ENCODE measurements around the gene TSR2.
"Not testable (repeated sequence)": the region's sequence is repeated elsewhere in the genome, so short reads cannot be mapped to it uniquely, and the experiment has no call there.

The TSR2 gene

DNA sequence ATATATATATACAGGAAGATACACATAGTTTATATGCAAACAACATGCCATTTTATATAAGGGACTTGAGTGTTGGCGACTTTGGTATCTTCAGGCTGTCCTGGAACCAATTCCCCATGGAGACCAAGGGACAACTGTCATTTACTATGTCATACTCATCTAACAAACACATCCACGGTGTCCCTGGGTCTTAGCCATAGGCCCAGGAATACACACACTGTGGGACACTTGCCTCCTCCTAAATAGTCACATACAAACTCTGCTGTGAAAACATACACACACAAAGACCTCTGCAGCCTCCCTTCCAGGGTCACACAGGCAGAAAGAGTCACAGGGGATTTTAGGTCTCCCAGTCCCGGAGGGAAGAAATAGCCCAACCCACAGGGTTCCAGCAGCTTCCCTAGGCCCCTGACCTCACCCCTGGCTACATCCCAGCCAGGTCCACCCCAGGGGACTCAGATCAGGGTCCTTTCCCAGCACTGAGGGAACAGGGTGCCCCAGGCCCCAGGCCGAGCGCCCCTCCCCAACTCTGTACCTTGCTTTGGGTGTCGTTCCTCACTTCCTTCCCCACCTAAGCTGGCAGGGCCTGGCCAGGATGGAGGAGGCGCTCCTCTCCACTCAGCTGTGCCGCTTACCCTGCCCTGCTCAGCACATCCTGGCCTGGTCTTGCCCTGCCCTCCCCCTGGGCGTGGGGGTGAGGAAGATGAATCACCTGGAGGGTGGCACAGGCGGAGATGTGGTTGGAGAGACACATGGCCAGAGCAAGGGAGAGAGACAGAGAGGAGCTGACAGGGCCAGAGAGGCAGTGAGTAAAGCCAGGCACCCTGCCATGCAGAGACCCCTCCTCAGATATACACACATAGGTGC, 34.0 kb downstream of the TSR2 start:
- no peak for DNase-seq (ENCODE audit: low read depth)

DNA sequence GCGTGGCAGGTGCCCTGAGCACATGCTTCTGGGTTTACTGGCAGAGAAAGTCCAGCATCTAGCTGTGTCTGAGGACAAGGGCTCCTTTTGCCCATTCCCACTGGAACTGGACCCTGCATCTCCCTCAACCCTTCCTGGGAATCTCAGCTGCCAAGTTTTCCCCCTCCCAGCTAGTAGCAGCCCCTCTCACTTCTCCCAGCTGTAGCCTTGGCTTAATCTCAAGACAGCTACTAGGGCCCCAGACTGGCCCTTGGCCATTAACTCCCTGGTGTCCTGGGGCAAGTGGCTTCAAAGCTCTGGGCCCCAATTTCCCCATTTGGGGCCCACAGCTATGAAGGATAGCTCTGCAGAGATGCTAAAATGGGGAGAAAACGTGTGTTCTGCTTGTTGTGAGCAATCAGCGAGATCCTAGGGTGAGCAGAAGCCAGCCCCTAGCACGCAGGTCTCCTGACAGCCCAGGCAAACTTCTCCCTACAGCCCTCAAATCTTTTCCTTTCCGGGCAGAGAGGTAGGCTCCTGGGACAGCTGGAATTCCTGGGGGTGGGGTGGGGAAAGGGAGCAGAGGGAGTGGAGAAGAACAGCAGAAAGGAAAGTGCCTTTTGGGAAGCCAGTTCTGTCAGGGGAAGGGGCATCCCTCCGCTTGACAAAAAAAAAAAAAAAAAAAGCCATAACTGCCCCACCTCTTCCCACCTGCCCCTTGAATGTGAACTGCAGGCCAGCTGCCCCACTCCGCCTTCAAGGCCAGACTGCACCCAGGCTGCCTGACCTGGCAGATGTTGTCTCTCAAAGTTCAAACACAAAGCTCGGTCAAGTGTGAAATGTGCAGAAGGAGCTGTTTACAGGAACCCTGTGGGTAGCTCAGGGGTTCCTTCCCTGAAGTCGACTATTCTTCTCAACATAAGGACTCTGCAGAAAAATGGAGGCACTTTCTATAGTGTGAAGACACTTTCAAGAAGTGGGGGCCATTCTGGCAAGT, 39.2 kb downstream of the TSR2 start:
- DNase-seq (ENCODE audit: low read depth) = no peak

DNA sequence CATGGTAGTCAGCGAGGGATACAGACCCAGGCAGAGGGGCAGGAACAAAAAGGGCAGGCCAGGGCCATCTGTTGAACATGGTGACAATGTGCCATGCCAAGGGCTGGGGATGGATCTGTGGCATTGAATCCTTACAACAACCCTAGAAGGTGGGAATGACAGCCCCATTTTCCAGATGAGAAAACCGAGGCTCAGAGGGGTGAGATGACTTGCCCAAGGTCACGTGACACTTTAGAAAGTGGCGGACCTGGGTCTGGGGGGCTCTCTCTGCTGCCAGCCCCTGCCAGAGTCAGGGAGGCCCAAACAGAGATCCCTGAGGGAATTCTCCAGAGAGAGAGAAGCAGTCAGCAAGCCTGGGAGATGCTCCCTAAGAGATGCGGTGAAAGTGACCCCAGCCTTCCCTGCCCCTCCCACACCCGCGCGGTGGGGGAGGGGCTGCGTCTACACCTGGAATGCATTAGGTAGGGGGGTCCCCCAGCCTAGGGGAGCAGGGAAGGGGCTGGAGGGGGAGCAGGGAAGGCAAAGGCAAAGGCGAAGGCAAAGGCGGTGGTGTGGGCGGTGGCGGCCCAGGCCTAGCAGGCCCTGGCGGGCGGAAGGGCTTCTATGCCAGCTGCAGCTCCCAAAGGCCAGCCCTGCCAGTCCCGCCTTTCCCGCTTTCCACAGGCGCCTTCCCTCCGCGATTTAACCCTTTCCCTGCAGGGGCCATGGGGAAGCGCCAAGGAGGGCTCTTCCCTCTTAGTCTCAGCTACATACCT, 42.8 kb downstream of the TSR2 start:
- no peak for DNase-seq (ENCODE audit: low read depth)

GRCh38 chrX:54483946-54484345, 43.7 kb downstream of the TSR2 start:
- no peak for DNase-seq (ENCODE audit: low read depth)

DNA sequence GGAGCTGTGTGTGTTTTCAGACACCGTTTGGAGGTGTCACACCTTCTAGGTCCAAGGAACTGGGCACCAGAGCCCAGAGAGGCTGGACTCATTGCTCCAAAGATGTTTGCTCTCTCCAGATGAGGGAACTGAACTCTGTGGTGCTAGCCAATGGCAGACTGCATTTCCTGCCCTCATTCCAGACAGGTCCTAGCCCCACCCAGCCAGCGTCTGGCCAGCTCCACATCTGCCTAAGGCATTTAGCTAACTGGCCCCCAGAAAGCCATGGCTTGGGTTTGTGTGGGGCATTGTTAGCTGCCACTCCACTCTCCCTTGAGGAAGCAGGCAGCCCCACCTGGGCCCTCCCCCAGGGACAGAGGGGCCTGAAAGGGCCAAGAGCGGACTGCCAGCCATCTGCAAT, 44.5 kb downstream of the TSR2 start:
- DNase-seq (ENCODE audit: low read depth) = no peak

DNA sequence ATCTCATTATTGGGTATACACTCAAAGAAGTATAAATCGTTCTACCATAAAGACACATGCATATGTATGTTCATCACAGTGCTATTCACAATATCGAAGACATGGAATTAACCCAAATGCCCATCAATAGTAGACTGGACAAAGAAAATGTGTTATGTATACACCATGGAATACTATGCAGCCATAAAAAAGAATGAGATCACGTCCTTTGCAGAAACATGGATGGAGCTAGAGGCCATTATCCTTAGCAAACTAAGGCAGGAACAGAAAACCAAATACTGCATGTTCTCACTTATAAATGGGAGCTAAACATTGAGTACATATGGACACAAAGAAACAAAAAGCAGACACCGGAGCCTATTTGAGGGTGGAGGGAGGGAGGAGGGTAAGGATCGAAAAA, 49.6 kb downstream of the TSR2 start:
- not testable (repeated sequence) for DNase-seq (ENCODE audit: low read depth)

DNA sequence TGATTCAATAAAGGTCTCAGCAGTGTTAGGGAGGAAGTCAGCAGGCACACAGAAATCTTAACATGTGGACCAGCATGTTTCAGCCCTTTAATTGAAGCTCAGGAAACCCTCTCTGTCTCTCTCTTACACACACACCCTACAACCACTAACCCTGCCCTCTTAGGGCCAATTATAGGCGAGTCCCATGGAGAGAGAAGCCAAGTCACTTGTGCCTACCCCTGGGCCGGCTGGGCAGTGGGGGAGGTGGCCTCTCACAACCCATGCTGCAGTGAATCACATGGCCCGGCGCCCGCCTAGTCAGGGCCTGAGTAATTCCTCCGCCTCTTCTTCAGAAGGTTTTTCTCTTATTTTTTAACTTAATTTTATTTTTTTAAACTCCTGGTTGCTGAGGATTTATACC, 52.1 kb downstream of the TSR2 start:
- DNase-seq (ENCODE audit: low read depth) = no peak

DNA sequence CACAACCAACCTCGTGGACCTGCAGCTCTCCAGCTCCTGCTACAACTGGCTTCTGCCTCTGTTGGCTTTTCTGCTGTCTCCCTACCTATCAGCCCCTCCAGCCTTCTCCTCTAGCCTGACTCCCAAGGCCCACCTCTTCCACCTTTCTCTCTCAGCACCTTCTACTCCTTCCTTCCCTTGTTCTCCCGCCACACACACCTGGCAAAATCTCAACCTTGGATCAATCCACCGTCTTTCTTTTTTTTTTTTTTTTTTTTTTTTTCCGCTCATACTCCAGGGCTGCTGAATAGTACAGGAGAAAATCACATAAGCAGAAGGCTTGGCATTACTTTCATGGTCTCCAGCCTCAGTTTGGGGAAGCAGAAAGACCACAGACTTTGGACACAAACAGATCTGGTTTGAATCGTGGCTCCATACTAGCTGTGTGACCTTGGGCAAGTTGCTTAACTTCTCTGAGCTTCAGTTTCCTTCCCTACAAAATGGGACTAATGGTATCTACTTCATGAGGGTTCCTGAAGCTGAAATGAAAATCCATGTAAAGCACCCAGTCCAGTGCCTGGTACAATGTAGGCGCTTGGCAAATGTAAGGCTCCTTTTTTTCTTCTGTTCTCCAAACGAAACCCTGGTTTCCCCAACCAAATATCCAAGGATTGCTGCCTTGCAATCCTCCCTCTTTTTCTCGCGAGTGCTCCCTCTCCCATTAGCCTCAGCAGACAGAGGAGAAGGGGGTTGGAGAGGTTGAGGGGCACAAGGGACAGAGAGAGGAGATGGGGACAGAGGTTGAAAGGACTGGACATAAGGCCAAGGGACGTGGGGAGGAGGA, 54.2 kb downstream of the TSR2 start:
- DNase-seq (ENCODE audit: low read depth) = no peak

All from T-helper 22 cell (primary cell).